Measurements from ENCODE around the gene RTN4.

The RTN4 gene

DNA sequence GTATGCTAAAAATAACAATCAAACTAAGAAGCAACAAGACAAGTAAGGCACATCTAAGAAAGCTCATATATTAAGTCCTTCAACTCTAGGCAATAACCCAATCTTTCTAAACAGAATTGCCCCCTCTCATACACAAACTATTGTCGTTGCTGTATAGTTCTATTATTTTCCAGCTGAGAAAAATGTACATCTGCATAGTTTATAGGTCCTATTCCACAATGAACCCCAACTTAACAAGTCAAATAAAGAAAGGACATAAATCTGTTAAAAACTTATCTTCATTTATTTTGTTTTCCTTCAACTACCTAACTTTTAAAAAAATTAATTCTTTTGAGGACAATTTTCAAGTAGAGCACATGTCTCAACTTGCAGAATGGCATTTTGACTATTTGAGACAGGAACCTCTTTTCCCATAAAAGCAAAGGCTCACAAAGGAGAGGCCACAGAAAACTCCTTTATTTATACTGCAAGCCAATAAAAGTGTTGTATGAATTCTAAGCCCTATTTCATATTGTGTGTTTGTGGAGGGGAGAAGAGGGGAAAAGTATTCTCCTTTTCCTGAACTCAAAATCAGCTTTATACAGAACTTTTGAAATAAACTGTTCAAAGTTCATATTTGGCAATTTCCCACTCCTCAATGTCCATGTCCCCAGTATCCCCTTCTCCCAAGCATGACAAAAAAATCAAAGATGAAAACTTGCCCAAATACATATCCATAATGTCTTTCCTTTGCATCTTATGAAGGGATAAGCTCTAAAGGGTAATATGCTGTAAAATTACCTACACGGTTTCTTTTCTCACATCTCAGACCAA is 37.4 kb downstream of the RTN4 start:
- TF ChIP-seq, protein P1, sequence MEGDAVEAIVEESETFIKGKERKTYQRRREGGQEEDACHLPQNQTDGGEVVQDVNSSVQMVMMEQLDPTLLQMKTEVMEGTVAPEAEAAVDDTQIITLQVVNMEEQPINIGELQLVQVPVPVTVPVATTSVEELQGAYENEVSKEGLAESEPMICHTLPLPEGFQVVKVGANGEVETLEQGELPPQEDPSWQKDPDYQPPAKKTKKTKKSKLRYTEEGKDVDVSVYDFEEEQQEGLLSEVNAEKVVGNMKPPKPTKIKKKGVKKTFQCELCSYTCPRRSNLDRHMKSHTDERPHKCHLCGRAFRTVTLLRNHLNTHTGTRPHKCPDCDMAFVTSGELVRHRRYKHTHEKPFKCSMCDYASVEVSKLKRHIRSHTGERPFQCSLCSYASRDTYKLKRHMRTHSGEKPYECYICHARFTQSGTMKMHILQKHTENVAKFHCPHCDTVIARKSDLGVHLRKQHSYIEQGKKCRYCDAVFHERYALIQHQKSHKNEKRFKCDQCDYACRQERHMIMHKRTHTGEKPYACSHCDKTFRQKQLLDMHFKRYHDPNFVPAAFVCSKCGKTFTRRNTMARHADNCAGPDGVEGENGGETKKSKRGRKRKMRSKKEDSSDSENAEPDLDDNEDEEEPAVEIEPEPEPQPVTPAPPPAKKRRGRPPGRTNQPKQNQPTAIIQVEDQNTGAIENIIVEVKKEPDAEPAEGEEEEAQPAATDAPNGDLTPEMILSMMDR (IDR thresholded peaks at IDR 0.05; ENCODE audit: low read depth, low read length): no peak
- DNase-seq (ENCODE audit: extremely low read depth, low read depth): no peak

DNA sequence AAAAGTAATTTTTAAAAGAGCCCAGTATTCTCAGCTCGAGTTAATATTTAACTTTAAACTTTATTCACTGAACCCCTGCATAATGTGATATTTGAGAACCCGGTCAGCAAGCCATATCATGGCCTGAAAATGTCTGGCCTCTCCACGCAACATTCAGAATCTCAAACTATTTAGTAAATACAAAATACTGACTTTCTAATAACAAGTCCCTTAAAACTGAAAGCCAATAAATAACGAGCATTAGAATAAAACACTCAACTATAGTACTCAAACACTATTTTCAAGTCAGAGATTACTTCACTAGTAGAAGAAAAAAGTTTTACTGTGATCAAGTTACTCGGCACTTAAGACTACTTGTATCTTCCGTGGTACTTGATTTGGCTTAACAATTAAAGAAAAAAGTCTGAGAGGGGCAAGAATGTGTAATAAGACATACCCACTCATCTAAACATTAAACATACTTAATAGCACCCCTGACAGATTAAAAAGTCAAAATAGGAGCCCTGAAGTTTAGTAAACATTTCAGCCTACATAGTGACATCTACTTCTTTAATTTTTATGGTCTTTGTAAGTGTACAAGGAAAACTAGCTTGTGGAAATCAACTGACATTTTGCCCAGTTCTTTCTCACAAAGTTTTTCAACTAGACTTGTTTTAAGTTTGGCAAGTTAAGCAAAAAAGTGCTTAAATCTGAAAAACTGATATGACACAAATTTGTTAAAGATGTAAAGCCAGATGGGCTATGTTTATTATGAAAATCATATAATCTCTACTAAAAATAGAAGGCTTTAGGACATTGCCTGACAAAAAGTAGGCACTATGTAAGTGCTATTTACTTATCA is 38.2 kb downstream of the RTN4 start:
- no peak for DNase-seq (ENCODE audit: extremely low read depth, low read depth)
- TF ChIP-seq, protein P1 (IDR thresholded peaks at IDR 0.05; ENCODE audit: low read depth, low read length): no peak

DNA sequence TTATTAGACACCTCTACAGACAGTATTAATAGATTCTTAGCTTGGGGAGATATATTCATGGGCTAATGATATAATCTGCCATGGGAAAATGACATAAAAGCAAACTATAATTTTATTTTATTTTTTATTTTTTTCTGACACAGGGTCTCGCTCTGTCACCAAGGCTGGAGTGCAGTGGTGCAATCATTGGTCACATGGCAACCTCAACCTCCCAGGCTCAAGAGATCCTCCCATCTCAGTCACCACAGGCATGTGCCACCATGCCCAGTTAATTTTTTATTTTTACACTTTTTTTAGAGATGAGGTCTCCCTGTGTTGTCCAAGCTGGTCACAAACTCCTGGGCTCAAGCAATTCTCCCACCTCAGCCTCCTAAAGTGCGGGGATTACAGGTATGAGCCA is 39.3 kb downstream of the RTN4 start:
- TF ChIP-seq, protein P1 (IDR thresholded peaks at IDR 0.05; ENCODE audit: low read depth, low read length): no peak
- DNase-seq (ENCODE audit: extremely low read depth, low read depth): no peak

DNA sequence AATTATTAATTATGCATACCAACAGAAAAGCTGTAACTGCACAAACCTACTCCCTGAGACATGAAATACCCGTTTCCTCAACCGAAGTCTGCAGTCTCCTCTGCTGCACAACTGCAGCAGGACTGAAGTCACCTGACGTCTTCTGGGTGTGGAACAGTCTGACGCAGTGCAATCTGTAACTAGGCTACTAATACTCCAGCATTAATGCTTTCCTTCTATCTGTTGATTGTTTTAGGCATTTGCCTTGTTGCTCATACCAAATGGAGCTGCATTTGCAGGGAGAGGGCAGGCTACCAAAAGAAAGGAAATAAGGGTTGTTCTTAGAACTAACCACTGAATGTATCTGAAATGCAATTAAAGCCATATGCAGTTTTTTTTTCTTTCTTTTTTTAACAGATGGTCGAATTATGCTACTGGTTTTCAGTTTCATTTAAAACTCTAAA is 40.1 kb downstream of the RTN4 start:
- TF ChIP-seq, protein P1 (IDR thresholded peaks at IDR 0.05; ENCODE audit: low read depth, low read length): no peak
- DNase-seq (ENCODE audit: extremely low read depth, low read depth): peak; percentile 24

DNA sequence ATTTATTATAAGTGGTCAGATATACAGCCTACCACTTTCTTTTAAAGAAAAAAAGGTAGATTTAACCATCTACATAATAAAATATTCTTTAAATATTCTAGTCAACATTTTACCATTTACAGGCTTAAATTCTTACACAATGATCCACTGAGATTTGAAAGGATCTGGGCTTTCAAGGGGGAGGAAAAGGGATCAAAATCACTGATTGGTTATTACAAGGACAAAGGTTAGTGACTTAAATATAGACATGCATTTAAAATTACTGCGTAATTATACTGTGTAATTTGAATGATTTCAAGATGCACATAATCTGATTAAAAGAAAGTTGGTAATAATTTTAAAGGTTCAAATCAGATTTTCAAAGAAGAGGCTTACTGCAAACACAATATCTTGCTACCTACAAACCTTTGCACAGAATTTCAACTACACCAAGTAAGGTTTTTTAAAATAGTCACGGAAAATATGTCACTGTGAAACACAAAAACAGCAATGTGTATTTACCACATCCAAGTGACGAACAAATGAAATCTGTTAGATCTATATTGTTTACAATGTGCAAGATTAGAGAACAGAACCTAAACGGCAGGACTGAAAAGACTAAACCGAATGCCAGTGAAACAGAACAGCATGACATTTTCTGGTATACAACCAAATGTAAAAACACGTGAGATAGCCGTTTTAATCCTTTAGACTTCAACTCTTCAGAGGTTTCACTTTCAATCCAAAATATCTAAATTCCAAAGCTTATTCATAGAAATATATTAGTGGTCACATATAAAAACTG is 40.8 kb downstream of the RTN4 start:
- no peak for DNase-seq (ENCODE audit: extremely low read depth, low read depth)
- TF ChIP-seq, protein P1 (IDR thresholded peaks at IDR 0.05; ENCODE audit: low read depth, low read length): no peak

DNA sequence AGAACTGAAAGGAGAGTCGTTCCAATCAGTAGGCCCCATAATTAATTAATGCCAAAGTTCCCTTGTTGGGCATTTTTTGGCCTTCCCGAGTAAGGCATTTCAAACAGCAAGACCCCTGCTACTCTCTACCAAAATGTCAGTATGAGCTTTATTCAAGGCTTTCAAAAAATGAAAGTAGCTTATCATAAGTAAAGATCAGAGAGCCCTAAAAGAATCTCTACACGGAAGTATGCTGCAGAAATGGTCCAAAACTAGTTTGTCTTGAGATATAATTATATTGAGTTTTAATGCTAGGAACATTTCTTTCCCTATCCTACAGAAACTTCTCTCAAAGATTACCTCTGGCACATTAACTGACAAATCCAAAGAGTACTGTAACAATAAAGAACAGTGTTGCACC is 43.9 kb downstream of the RTN4 start:
- TF ChIP-seq, protein P1 (IDR thresholded peaks at IDR 0.05; ENCODE audit: low read depth, low read length): no peak
- no peak for DNase-seq (ENCODE audit: extremely low read depth, low read depth)
